LoVo (cell line): Measurements from ENCODE around the gene PRKCZ.

Source experiments
- DNase-seq: peaks from one replicate; pipeline ENCODE4 v3.0.0-alpha.2; 2016; ENCODE audit warnings: low spot score

Gene PRKCZ

DNA sequence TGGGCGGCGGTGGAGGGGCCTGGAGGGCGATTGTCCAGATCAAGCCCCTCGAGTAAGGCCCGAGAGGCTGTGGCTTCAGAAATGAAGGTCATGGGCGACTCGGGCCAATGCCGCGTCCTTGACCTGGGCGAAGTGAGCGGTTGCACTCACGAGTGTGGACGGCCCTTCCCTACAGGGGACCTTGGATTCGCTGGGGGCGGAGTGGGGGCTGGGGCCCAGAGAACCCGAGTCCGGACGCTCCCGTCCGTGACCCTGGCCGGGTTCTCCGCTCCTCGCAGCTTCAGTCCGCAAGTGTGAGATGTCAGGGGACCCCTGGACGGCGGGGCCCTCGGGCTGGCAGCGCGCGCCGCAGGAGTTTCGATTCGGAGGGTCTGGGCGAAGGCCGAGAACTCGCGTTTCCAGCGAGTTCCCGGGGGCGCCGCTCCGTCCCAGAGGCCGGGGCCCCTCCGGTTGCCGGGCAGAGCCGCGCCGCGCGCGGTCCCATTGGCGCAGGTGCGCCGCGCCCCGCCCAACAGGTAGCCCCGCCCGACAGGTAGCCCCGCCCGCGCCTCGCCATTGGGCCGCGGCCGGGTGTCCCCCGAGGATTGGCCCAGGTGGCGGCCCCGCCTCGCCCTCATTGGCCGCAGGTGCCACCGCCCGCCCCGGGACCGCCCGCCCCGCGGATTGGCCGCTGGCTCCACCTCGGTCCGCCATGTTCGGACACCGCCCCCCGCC lies at the start of gene PRKCZ:
TSS of gene PRKCZ (plus strand) at position 694 of the 714 bp plus-strand sequence. CDS start 220 bp downstream, outside the sequence.
- peak; percentile 95 for DNase-seq

DNA sequence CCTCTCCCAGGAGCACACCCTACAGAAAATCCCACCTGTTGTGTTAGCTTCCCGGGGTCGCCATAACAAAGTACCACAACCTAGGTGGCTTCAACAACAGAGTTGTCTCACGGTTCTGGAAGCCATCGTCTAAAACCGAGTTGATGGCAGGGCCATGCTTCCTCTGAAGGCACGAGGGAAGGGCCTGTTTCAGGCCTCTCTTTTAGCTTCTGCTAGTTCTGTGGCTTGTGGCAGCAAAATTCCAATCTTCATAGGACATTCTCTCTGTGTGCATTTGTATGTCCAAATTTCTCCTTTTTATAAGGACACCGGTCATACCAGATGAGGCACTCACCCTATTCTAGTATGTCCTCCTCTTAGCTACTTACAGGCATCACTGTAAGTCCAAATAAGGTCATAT lies 49.8 kb upstream of the PRKCZ start:
- DNase-seq = no peak

DNA sequence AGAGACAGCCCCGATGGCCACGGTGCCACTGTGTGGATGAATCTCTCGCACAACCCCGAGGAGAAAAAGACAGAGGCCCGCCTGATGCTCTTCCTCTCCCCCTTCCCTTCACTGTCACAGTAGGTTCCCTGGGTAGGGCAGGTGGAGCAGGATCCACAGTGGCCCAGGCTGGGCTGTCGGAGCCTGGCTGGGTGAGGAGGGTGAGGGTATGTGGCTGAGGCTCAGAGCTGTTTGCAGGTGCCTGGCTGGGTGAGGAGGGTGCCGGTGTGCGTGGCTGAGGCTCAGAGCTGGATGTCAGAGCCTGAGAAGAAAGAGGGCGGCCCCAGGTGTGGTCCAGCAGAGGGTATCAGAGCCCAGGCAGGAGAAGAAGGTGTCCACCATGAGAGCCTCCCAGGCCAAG lies 49.4 kb upstream of the PRKCZ start:
- DNase-seq = no peak

DNA sequence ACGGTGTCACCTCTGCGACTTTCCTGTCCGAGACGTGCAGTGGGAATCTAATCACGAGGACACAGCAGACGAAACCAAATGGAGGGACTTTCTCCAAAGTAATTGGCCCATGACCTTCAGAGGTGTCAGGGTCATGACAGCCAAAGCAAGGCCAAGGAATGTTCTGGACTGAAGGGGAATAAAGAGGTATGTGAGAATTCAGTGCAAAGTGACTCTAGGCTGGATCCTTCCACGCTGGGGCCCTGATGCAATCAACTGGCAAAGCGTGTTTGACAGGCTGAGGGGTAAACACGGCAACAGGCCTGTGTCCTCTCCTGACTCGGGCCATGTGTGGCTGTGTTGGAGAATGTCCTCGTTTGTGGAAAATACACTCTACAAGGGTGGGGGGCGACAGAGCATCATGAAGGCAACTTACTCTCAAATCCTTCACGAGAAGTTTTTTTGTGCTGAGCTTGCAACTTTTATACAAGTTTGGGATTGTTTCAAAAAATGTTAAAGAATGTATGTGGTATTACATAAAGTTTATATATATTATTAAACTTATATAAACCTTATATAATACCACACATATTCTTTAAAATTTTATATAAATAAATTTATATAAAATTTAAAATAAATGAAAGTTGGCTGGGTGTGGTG lies 48.3 kb upstream of the PRKCZ start:
- DNase-seq = no peak

DNA sequence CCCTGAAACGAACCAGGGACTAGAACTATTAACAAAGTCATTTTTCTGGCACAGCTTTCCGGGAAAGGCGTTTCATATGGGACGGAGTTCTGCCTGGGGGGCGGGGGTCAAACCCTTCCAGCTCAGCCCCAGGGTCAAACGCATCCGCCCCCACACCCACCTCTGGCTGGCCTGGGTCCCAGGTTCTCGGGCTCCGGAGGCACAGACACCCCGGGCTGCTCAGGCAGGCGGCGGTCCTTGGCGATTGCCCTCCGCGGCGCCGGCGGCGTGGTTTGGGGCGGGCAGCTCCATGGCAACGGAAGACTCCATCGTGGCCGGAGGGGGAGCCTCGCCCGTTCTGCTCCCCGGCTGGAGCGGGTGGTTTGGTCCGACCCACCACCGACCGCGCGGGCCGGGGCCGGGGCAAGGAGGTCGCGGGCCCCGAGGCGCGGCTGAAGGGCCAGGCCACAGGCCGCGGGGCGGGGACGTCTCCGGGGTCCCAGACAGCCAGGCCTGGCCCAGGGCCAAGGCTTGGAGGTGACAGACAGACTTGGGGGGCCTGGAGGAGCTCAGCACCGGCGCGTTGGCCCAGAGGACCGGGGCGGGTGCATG lies 46.6 kb upstream of the PRKCZ start, which contains the start of gene CFAP74:
TSS of gene CFAP74 (minus strand) at position 246 of the 591 bp plus-strand sequence. CDS start 12,830 bp downstream, outside the sequence.
- DNase-seq = no peak

DNA sequence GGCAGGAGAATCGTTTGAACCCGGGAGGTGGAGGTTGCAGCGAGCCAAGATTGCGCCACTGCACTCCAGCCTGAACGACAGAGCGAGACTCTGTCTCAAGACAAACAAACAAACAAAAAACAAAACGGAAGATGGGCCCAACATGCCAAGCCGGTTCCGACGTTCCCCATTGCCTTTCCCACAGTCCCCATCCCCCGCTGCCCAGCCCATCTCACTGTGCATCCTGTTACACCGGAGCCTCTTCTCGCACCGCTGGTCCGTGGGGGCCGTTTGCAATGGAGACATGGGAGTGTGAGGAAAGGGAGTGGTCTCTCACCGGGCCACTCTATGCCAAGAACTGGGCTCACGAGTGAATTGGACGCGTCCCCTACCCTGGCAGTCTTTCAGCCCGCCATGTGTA lies 45.4 kb upstream of the PRKCZ start:
- DNase-seq = no peak

DNA sequence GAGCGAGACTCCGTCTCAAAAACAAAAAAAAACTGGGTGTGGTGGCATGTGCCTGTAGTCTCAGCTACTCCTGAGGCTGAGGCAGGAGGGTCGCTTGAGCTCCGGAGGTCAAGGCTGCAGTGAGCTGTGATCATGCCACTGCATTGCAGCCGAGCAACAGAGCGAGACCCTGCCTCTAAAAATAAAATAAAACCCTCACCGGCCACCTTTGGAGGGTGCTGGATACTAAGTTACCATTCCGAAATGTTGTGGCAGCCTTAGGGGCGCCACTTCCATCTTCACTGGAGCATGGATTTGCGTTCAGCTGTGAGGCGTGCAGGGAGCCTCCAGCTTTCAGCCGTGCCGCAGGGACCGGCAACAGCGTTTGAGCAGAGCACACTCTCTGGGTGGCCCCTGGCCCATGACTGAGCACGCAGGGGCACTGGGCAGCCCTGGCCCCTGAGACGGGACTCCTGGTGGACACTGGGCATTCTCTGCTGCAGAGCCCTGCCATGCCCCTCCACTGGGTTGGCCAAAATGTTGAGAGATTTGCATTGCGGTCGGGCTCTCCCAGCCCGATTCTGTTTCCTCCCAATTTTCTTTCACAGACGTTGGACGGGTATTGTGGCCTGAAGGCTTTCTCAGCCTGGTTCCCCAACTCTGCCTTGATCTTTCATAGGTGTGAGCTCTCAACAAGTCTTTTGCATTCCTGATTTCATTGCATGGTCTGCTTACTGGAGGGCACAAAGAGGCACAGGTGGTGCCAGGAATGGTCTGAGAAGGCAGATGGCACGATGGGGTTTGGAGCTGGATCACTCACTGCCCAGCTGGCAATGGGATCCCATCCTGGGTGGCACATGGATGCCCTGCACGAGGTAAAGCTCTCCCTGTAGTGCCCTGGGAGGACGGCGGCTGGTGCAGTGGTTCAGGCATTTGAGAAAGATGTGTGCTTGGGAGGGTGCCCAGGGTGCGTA lies 40.8 kb upstream of the PRKCZ start:
- DNase-seq = no peak

DNA sequence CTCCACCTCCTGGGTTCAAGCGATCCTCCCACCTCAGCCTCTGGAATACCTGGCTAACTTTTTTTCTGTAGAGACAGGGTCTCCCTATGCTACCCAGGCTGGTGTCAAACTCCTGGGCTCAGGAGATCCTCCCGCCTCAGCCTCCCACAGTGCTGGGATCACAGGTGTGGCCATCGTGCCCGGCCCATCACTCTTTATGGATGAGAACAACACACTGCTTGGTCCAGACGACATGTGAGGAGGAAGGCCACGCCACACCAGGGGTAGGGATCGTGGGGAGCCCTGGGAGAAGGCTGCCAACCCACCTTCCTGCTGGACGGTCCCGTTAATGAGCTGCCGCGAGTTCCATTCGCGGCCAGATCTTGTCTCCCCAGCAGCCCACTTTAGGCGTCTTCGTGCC lies 36.0 kb upstream of the PRKCZ start:
- no peak for DNase-seq

DNA sequence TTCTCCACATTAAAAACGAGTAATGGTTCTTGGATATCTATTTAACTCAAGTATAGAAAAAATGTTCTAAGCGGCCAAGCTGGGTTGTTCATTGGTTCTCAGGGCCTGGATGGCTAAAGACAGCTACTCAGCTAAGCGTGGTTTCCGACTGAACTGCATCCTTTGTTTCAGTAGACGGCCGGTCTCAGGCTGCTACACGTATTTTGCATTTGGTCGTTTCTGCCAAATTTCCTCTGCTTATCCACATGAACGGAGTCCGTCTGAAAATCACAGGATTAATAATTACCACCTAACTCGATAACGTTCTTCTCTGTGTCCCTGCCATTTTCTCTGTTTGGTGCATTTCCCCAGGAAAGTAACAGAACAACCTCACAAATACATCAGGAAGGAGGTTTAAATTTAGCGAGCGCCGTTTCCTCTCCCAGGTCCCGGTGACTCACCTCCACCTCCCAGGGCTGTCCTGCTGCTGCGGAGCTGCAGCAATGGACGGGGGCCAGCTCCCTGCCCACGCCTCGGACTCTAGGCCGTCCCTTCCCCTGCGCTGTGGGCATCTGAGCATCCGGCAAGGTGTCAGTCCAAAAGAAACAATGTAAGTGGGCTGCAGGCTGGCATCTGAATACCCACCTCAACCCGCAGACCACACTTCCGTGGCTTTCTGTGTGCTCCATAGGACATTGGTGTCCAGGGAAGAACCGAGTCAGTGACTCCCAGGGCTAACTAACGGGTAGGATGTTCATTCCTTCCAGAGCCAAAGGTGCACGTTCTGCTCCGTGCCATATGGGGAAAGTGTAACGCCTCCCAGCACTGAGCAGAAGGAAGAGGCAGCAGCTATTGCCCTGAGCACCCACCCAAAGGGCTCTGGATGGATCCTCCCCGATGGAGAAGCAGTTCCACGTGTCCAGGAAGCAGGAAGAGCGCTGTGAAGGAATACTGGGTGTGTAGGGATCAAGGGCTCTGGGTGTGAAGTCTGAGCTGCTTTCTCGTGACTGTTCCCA lies 35.2 kb upstream of the PRKCZ start:
- DNase-seq = no peak

DNA sequence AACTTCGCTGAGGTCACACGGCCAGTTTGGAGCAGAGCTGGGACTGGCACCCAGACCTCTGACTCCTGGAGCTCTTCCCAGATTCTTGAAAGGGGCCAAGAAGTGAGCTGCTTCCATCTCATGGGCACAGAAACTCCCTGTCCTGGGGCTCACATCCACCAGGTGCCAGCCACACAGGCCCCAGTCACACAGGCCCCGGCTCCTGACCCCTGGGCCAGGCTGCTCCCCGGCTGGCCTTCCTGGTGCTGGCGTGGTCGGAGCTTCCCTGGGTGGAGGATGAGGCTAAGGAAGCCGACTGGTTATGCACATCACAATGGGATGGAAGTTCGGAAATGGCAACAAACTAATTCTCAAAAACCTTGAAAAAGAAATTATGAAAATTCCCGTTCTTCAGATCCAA lies 34.1 kb upstream of the PRKCZ start:
- no peak for DNase-seq

DNA sequence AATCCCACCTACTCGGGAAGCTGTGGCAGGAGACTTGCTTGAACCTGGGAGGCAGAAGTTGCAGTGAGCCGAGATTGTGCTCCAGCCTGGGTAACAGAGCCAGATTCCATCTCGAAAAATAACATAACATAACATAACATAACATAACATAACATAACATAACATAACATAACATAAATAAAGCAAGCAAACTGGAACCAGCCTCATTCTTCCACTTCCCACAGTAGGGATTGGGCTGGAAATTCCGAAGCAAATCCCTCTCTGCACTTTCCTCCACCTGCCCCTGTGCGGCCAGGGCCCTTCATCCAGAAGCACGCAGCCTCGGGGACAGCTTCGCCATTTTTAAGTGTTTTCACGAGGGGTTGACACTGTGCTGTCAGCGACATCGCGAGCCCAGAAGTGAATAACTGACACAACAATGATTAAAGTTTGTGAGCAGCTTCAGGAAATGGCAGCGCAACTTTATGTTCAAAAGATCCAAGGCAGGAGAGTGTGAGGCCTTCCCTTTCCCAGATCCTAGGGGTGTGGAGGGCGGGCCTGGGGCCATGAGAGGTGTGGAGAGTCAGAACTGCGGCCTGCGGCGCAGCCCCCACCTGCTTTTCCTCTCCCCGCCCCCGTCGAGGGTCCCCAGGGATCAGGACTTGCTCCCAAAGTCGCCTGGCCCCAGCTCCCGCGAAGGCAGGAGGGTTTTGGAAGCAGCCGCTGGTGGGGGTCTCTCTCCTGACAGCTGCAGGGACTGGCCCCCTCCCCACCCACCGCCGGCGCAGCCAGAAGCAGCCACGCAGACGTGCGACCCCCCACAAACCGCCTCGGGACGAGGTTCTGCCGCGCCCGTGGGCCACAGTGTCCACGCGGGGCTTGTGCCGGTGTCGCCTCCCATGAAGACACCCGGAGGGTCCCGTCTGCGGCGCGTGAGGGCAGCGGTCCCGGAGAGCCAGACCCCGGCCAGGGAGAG lies 31.7 kb upstream of the PRKCZ start:
- DNase-seq = no peak

DNA sequence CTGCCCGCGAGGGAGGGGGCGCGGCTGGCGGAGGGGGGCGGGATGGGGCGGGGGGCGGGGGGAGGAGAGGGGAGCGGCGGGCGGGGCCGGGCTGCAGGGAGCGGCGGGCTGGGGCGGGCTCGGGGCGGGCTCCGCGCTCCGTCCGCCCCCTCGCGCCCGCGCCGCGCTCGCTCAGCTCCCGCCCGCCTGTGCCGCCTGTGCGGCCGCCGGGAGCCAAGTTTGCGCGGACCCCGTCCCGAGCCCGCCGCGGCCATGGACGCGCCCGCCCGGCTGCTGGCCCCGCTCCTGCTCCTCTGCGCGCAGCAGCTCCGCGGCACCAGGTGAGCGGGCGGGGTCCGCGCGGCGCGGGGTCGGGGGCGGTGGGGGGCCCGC lies 31.1 kb upstream of the PRKCZ start, which contains the start of gene GABRD:
TSS of gene GABRD (plus strand) at position 174 of the 372 bp plus-strand sequence. CDS start at position 253, 79 bp downstream.
- DNase-seq = no peak

DNA sequence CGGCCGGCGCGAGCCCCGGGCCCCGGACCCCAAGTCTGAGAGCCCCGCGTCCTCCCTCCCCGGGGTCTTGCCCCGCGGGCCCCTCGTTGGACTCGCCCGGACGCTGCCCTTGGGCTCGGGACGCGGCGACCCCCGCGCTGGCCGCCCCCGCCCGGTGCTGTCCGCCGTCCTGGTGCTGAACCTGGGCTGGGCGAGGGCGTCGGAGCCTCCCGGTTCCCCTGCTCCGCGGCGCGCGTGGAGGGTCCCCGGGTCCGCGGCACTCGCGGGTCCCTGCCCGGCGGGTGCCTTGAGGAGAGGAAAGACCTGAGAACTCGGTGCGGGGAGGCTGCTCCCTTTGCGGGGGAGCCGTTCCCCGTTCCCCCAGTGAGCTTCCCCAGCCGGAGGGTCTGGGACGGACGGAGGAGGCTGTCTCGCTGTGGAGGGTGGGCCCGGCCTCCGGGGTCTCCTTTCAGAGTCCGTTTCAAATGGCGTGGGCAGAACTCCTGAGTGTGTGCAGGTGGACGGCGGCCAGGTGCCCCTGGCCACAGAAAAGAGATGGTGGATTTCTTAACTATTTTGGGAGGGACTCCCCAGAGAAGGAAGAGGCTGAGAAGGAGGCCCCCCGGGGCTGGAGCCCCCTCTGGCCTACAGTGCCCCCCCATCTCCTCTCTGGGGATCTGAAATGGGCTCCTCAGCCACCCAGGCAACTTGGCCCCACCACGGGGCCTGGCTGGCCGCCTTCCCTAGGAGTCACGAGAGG lies 30.5 kb upstream of the PRKCZ start:
- no peak for DNase-seq

DNA sequence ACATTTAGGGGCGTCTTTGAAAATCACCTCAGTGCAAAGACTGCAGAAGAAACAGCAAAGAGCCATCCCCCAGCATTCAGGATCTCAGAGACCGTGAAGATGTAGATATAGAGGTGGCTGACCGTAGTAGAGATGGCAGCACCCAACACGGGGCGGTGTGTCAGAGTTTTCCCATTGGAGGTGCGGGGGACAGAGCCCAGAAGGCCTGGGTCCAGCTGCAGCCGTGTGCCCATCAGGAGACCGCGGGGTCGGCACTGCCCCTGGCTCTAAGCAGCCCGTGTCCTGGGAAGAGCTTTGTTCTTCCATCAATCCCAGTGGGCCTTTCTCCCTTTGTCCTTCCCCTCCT lies 29.9 kb upstream of the PRKCZ start:
- no peak for DNase-seq

DNA sequence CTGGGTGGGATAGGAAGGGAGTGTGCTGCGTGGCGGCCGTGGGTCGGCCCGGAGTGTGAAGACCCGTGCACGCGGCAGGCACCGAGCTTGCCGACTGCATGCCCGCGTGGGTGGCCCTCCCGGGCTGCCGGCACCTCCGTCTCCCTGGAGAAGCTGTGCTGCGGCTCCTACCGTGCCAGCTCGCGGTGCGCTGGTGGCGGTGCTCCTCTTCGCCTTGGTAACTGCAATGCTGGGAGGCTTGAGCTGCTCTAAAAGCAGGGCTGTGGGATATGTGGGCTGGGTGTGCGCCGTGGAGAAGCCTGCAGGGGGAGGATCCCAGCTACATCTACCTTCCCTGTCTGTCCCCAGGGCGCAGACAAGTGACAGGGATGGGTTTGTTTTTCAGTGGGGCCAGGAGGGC lies 28.7 kb upstream of the PRKCZ start:
- no peak for DNase-seq

DNA sequence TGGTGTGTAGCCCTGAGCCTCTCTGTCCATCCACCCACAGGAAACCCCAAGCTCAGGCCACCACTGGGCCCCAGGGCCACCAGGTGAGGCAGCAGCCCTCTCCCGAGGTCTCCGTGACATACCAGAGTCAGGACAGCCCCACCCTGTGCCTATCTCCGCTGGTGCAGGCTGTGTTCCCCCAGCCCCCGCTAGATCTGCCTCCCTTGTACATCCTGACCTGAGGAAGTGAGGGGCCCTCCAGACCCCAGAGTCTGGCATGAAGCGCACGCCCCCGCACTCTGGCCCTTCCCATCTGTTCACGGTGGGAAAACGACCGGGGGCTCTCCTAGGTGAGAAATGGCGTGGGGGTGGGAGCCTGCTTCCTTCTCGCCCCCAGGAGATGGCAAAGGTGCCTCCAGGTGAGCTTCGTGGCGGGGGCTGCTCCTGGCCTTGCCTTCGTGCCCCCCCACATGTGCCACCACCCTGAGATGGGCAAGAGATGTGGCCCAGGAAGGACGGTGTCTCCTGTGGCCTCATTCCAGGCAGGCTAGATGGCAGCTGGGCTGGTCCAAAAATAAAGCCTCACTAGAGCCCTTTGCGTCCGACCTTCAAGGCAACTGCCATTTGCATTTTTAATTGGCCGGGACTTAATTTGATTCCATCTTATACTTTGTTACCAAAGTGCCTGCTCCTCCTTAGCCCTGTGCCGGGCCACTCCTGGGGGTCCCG lies 28.0 kb upstream of the PRKCZ start:
- DNase-seq = no peak

DNA sequence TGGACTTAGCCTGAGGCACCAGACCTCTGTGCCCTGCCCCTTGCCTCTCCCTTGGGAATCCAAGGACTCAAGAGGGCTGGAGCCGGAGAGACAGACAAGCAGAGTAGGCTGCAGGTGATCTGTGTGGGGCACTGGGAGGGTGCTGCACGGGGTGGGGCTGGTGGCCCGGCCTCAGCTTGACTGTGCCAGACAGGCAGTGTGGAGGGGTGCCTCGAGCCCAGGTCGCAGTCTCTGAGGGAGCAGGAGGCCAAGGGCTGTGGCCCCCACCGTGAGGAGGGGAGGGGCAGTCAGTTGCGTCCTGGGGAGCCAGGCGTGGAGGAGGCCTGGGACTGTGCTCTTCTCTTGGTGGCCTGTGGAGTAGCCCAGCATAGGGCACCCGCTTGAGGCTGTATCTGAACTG lies 27.0 kb upstream of the PRKCZ start:
- DNase-seq = no peak

DNA sequence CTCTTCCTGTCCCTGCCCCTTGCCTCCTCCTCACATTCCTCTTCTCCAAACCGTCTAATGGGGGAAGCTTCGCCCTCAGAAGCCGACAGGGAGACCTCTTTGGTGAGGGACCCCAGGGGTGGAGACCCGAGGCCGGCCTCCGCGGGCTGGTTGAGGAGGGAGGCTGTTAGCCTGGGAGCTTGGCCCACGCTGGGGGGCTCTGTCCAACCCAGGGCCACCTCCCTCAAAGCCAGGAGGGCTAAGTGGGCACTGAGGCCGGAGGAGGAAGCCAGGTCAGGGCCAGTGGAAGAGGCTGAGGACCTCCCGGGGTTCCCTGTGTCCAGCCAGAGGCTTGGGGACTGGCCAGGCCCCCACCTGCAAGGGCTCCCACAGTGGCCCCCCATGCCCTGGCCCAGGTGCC lies 25.8 kb upstream of the PRKCZ start:
- DNase-seq = no peak

DNA sequence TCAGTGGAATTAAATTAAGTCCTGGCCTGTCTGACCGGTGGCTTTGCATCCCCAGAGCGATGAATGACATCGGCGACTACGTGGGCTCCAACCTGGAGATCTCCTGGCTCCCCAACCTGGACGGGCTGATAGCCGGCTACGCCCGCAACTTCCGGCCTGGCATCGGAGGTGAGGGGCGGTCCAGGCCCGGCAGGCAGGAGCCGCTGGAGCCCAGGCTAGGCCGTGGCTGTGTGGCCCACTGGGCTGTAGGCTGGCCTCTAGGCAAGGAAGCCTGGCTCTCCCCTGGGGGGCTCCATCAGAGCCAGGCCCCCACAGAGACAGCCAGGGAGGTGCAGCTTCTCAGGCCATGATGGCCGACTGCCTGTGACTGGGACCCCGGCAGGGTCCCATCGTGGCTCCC lies 25.3 kb upstream of the PRKCZ start:
- DNase-seq = no peak
